Left lobe of liver (tissue), 2 donors: ENCODE results near the gene IKZF3. TPM values are rescaled to one million over a fixed set of nuclear protein-coding genes. Genes with fewer than 3 reads are reported as not detected.
"Not testable (repeated sequence)": the region's sequence is repeated elsewhere in the genome, so short reads cannot be mapped to it uniquely, and the experiment has no call there.

ENCODE experiments used
- ATAC-seq: fragments of 200-7000 bp; cut with Tn5 transposase; one replicate; pipeline ENCODE4 v1.9.1; 2020; ENCODE audit warnings: mild to moderate bottlenecking, moderate library complexity
- DNase-seq: peaks from one replicate; pipeline ENCODE4 v3.0.0-alpha.2; 2020; ENCODE audit warnings: low spot score
- total RNA-seq: library from RNA; stranded (reverse); gene quantifications from one replicate; pipeline ENCODE4 v1.2.1, GENCODE V29; 2021
- donor health status: DM: no; HTN: no; CAD: no; lungs with moderate emphysema.
- donor health status: DM: no; HTN: yes; CAD: no.

IKZF3 gene
- total RNA-seq, 1 donor from 2014 or later: 0.63 TPM

DNA sequence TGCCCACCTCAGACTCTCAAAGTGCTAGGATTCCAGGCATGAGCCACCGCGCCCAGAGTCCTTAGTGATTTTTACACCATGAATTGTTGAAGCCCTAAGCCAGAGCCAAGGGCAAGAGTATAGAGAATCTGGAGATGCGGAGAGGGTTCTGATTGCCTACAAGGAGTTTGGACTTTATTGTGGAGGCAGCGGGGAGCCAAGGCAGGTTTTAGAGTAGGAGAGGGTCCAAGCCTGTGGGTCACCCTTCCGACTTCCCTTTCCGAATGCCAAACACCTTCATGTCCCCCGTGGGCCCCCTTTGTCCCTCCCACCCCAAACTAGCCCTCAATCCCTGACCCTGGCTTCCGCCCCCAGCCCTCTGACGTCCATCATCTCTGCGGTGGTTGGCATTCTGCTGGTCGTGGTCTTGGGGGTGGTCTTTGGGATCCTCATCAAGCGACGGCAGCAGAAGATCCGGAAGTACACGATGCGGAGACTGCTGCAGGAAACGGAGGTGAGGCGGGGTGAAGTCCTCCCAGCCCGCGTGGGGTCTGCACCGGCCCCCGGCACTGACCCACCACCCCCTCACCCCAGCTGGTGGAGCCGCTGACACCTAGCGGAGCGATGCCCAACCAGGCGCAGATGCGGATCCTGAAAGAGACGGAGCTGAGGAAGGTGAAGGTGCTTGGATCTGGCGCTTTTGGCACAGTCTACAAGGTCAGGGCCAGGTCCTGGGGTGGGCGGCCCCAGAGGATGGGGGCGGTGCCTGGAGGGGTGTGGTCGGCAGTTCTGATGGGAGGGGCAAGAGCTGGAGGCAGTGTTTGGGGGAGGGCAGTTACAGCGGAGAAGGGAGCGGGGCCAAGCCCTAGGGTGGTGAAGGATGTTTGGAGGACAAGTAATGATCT lies 140.9 kb downstream of the IKZF3 start:
- DNase-seq (no peak), ATAC-seq (peak; percentile 23)

DNA sequence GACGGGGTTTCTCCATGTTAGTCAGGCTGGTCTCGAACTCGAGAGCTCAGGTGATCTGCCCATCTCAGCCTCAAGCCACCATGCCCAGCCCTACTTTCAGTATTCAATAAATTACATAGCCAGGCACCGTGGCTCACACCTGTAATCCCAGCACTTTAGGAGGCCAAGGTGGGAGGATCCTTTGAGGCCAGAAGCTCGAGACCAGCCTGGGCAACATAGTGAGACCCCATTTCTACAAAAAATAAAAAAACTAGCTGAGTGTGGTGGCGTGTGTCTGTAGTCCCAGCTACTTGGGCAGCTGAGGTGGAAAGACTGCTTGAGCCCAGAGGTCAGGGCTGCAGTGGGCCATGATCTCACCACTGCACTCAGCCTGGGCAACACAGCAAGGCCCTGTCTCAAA lies 142.0 kb downstream of the IKZF3 start:
- DNase-seq (no peak), ATAC-seq (no peak)

DNA sequence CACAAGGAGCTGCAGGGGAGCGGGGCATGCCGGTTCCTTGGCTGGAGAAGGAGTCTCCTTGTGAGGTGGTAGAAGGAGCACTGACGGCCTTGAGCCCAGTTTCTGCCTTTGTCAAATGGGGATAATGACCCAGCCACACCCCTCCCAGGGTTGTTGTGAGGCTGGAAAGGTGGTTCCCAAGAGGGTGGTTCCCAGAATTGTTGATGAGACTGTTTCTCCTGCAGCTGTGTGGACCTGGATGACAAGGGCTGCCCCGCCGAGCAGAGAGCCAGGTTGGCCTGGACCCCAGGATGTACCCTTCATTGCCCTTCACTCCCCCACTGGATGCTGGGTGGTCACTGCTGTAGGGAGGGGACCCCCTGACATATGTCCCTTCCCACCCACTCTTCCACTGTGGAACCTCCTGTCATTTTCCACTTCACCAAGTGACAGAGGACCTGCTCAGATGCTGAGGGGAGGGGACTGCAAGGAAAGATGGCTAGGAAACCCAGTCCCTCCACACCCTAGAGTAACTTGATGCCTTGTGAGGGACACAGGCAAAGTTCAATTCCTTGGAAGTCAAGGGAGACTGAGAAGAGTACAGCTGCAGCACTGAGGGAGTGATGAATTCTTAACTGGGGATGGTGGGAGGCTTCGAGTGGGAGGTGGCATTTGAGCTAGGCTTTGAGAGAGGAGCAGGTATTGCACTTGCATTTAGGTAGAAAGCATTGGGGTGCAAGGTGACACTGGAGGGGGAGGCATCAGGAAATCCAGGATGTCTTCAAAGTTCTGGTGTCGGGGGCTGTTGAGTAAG lies 144.4 kb downstream of the IKZF3 start:
- DNase-seq (no peak), ATAC-seq (no peak)

DNA sequence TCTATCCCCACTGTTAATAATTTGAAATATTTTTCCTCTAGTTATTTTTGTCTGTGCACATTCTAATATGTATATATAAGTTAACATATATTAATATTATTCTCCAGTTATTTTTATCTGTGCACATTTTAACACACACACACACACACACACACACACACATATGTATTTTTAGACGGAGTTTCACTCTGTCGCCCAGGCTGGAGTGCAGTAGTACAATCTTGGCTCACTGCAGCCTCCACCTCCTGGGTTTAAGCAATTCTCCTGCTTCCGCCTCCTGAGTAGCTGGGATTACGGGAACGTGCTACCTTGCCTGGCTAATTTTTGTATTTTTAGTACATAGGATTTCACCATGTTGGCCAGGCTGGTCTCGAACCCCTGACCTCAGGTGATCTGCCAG lies 146.5 kb downstream of the IKZF3 start:
- ATAC-seq (no peak), DNase-seq (no peak)

DNA sequence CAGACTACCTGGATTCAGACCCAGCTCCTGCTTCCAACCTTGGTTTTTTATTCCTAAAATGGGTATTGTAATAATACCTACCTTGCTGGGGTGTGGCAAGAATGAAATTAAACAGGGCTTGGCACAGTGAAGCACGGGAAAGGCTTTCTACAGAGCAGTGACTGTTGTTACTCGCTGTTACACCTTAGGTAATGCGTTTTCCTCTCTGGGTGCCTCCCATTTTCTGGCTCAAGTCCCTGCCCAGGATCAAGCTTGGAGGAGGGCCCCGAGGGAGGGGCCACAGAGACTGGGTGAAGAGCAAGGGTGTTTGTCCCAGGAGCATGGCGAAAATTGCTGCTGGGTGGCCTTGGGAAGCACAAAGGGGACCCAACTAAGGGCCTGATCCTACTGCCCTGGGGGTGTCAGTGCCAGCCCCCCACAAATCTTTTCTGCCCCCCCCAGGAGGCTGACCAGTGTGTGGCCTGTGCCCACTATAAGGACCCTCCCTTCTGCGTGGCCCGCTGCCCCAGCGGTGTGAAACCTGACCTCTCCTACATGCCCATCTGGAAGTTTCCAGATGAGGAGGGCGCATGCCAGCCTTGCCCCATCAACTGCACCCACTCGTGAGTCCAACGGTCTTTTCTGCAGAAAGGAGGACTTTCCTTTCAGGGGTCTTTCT lies 147.1 kb downstream of the IKZF3 start:
- ATAC-seq (peak; percentile 96), DNase-seq (peak; percentile 80)

DNA sequence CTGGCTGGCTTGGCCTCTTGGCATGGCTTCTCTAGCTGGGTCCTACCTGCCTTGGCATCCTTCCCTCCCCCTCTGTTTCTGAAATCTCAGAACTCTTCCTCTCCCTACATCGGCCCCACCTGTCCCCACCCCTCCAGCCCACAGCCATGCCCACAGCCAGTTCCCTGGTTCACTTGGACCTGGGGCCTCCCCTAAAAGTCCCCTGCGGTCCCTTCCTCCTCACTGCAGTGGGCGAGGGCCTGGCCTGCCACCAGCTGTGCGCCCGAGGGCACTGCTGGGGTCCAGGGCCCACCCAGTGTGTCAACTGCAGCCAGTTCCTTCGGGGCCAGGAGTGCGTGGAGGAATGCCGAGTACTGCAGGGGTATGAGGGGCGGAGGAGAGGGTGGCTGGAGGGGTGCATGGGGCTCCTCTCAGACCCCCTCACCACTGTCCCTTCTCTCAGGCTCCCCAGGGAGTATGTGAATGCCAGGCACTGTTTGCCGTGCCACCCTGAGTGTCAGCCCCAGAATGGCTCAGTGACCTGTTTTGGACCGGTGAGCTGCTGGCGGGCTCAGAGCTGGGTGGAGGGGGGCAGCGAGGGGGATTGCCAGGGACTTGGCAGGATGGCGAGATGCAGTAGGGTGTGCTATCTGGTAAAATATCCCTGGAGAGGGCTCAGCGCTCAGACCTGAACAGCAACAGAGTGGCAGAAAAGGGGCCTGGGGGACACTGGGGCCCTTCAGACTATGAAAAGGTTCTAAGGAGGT lies 147.9 kb downstream of the IKZF3 start:
- DNase-seq (no peak), ATAC-seq (peak; percentile 6)

DNA sequence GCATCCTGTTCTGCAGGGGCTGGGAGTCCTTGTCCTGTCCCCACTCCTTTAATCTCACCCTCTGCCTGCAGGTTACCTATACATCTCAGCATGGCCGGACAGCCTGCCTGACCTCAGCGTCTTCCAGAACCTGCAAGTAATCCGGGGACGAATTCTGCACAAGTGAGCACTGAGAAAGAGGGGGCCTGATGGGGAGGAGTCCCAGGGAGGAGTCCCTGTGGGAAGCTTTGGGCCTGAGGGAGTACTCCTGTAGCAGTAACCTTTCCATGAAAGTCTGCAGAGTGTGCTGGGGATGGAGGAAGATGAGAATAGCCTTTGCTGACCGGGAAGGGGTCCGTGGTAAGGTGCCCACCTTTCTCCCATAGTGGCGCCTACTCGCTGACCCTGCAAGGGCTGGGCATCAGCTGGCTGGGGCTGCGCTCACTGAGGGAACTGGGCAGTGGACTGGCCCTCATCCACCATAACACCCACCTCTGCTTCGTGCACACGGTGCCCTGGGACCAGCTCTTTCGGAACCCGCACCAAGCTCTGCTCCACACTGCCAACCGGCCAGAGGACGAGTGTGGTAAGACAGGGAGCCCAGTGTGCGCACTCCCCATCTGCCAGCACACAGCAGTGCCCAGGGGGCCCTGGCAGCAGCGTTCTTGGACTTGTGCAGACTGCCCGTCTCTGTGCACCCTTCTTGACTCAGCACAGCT lies 148.6 kb downstream of the IKZF3 start:
- no peak for ATAC-seq
- no peak for DNase-seq

DNA sequence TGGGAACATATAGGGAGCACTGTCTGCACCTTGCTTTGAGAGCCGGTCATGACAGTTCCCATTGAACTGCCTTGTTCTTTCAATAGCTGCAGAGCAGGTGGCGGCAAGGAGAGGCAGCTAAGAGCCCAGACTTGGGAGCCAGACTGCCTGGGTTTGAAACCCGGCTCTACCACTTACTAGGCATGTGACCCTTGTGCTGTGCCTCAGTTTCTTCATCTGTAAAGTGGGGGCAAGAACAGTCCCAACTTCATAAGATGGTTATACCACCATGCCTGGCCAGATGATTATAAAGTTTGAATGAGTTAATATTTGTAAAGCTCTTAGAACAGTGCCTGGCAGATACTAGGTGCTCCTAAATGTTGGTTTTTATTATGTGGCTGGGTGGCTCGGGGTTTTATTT lies 149.9 kb downstream of the IKZF3 start:
- ATAC-seq: no peak
- no peak for DNase-seq

DNA sequence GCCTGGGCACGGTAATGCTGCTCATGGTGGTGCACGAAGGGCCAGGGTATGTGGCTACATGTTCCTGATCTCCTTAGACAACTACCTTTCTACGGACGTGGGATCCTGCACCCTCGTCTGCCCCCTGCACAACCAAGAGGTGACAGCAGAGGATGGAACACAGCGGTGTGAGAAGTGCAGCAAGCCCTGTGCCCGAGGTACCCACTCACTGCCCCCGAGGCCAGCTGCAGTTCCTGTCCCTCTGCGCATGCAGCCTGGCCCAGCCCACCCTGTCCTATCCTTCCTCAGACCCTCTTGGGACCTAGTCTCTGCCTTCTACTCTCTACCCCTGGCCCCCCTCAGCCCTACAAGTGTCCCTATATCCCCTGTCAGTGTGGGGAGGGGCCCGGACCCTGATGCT lies 152.3 kb downstream of the IKZF3 start:
- ATAC-seq: no peak
- DNase-seq: no peak

DNA sequence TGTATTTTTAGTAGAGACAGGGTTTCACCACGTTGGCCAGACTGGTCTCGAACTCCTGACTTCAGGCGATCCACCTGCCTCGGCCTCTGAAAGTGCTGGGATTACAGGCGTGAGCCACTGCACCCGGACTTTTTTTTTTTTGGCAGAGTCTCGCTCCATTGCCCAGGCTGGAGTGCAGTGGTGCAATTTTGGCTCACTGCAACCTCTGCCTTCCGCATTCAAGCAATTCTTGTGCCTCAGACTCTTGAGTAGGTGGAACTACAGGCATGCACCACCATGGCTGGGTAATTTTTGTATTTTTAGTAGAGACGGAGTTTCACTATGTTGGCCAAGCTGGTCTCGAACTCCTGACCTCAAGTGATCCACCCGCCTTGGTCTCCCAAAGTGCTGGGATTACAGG lies 153.0 kb downstream of the IKZF3 start:
- not testable (repeated sequence) for ATAC-seq, DNase-seq

DNA sequence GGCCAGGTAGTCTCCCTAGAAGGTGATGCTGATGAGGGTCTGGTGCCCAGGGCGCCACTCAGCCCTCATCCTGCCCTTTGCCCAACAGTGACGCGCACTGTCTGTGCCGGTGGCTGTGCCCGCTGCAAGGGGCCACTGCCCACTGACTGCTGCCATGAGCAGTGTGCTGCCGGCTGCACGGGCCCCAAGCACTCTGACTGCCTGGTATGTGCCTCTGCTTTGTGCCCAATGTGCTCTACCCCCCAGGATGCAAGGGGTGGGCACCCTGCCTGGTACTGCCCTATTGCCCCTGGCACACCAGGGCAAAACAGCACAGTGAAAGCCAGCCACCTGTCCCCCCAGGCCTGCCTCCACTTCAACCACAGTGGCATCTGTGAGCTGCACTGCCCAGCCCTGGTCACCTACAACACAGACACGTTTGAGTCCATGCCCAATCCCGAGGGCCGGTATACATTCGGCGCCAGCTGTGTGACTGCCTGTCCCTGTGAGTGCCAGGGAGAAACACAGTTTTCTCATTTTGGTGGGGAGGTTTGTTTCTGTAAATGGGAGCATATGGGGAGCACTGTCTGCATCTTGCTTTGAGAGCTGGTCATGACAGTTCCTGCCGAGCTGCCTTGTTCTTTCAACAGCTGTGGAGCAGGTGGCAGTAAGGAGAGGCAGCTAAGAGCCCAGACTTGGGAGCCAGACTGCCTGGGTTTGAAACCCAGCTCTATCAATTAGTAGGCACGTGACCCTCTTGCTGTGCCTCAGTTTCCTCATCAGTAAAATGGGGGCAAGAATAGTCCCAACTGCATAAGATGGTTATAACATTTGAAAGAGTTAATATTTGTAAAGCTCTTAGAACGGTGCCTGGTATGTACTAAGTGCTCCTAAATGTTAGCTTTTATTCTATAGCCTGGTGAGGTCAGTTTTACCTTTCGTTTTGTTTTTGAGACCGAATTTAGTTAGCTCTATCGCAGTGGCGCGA lies 153.8 kb downstream of the IKZF3 start:
- no peak for DNase-seq

DNA sequence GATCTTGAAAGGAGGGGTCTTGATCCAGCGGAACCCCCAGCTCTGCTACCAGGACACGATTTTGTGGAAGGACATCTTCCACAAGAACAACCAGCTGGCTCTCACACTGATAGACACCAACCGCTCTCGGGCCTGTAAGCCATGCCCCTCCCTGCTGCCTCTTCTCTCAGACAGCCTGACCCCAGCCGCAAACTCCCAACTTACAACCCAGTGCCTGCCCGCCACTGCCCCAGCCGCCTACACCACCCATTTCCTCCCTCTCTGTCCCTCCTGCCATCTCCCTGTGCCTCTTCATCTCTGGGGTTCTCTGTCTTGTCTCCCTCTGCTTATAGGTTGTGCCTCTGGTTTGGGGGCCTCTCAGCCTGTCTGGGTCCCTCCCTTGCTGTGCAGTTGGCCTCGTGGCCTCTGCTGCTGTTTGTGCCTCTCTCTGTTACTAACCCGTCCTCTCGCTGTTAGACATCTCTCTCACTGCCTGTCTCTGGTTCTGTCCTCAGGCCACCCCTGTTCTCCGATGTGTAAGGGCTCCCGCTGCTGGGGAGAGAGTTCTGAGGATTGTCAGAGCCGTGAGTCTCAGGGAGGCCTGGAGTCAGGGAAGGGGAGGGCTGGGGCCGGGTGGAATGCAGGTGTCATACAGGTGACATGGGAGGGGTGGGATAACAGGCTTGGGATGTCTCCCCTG lies 154.7 kb downstream of the IKZF3 start:
- ATAC-seq (no peak), DNase-seq (no peak)

More for the DNA sequence above, 153.8 kb downstream of the IKZF3 start:
- no peak for ATAC-seq

Other genes with a start within 250 kb of the IKZF3 start
- gene PPP1R1B, start 237.4 kb downstream of the IKZF3 start, total RNA-seq: 0.60 TPM
- 27.3 TPM for gene STARD3, start 227.2 kb downstream of the IKZF3 start, total RNA-seq
- 0.55 TPM for gene TCAP, start 199.0 kb downstream of the IKZF3 start, total RNA-seq
- 0.45 TPM for gene PNMT, start 195.9 kb downstream of the IKZF3 start, total RNA-seq
- gene PGAP3, start 176.3 kb downstream of the IKZF3 start, total RNA-seq: 23.8 TPM
- gene ERBB2, start 164.2 kb downstream of the IKZF3 start, total RNA-seq: 23.1 TPM
- 25.2 TPM for gene MIEN1, start 133.8 kb downstream of the IKZF3 start, total RNA-seq
- 12.0 TPM for gene GRB7, start 126.4 kb downstream of the IKZF3 start, total RNA-seq
- gene ZPBP2, start 3.9 kb upstream of the IKZF3 start, total RNA-seq: not detected
- 32.2 TPM for gene GSDMB, start 54.3 kb upstream of the IKZF3 start, total RNA-seq
- gene ORMDL3, start 63.3 kb upstream of the IKZF3 start, total RNA-seq: 159 TPM
- not detected for gene LRRC3C, start 63.4 kb upstream of the IKZF3 start, total RNA-seq
- gene GSDMA, start 98.7 kb upstream of the IKZF3 start, total RNA-seq: not detected
- 52.4 TPM for gene PSMD3, start 116.5 kb upstream of the IKZF3 start, total RNA-seq
- not detected for gene CSF3, start 151.1 kb upstream of the IKZF3 start, total RNA-seq
- 28.8 TPM for gene MED24, start 190.1 kb upstream of the IKZF3 start, total RNA-seq
- gene THRA, start 198.7 kb upstream of the IKZF3 start, total RNA-seq: 10.7 TPM
- gene NR1D1, start 236.3 kb upstream of the IKZF3 start, total RNA-seq: 18.6 TPM